ENCODE results near the gene NUDT16L1.

Gene NUDT16L1

GRCh38 chr16:4664538-4665418 lies 28.6 kb upstream of the NUDT16L1 start:
- peak; percentile 72 to 86 (median 84) for DNase-seq

- no peak for DNase-seq
These were observed 26.7 kb upstream of the NUDT16L1 start for GRCh38 chr16:4666537-4667202.

GRCh38 chr16:4667203-4667963 lies 26.0 kb upstream of the NUDT16L1 start:
- no peak for DNase-seq

GRCh38 chr16:4668313-4668960 lies 24.9 kb upstream of the NUDT16L1 start:
- DNase-seq: no peak

GRCh38 chr16:4673387-4674046 lies 19.8 kb upstream of the NUDT16L1 start:
- no peak for DNase-seq

- no peak for DNase-seq
These were observed 18.3 kb upstream of the NUDT16L1 start for GRCh38 chr16:4674926-4675530.

- DNase-seq: peak; percentile 23 to 63 (median 48)
These were observed 17.2 kb upstream of the NUDT16L1 start for GRCh38 chr16:4675864-4676786.

- no peak for DNase-seq
These were observed 16.5 kb upstream of the NUDT16L1 start for GRCh38 chr16:4676831-4677230.

- no peak for DNase-seq
These were observed 16.0 kb upstream of the NUDT16L1 start for GRCh38 chr16:4677390-4677789.

- DNase-seq: no peak
These were observed 15.4 kb upstream of the NUDT16L1 start for GRCh38 chr16:4677994-4678393.

- no peak for DNase-seq
These were observed 14.8 kb upstream of the NUDT16L1 start for GRCh38 chr16:4678596-4678995.

GRCh38 chr16:4679156-4679849 lies 14.1 kb upstream of the NUDT16L1 start:
- DNase-seq: peak in 1 of 4 experiments; percentile 35

- peak; percentile 95 to 97 (median 96) for DNase-seq
These were observed 13.3 kb upstream of the NUDT16L1 start for GRCh38 chr16:4679850-4680636.

- no peak for DNase-seq
These were observed 12.5 kb upstream of the NUDT16L1 start for GRCh38 chr16:4680673-4681470.

- no peak for DNase-seq
These were observed 11.8 kb upstream of the NUDT16L1 start for GRCh38 chr16:4681471-4682083.

GRCh38 chr16:4682084-4682591 lies 11.2 kb upstream of the NUDT16L1 start:
- peak; percentile 37 to 57 (median 48) for DNase-seq

- peak; percentile 73 to 83 (median 76) for DNase-seq
These were observed 10.6 kb upstream of the NUDT16L1 start for GRCh38 chr16:4682616-4683254.
